GOT3 (cell line): ENCODE results near the gene IRX4.

ENCODE experiments used
- DNase-seq: peaks from one replicate; lab custom pipeline; 2025; ENCODE audit warnings: mixed read lengths; lab: John Stamatoyannopoulos, UW

IRX4 gene

DNA sequence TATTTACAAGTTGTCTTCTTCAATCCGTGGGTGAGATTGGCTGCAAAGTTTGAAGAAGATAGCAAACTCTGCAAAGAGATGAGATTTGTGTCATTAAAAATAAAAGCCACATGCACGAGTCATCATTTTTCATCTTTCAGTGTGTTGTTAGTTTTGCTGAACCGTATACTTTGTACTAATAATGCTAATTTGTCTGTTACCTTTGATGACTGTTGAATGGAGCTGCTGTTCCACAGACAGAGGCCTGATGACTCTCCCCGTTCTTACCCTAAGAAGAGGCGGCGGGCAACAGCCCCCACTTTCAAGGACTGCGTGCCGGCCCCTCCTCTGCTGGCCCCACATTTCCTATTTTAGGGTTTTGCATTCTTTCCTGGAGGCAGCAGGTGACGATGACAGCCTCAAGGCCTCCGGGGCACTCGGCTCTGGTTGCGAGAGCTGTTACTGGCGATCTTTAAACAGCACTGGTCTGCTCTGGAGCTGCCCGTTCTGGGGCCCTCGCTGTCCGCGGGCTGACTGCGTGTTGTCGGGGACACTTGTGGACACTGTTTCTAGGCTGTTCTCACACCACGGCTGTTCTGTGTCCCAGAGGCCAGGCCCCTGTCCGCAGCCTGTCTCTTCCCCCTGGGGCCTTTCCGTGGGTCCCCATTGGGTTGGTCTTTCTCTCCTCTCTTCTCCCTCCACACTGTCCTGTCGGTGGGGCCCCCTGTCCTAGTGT, 46.4 kb downstream of the IRX4 start:
- DNase-seq = no peak

DNA sequence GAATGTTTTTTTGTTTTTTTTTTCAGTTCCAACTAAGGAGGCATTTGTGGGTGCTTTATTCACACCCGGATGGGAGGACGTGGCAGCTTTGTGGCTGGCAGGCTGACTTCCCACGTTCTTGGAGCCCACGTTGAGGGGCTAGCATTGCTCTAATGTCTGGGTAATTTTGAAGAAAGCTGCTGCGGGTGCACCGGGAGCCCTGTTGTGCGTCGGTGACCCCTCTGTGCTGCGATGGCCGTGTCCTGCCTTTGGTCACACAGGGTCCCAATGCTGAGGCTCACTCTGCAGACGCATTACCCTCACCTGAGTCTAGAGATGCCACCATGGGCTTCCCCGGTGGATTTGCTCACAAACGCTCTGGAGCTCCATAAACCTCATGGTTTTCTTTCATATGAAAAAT, 47.3 kb downstream of the IRX4 start:
- no peak for DNase-seq

DNA sequence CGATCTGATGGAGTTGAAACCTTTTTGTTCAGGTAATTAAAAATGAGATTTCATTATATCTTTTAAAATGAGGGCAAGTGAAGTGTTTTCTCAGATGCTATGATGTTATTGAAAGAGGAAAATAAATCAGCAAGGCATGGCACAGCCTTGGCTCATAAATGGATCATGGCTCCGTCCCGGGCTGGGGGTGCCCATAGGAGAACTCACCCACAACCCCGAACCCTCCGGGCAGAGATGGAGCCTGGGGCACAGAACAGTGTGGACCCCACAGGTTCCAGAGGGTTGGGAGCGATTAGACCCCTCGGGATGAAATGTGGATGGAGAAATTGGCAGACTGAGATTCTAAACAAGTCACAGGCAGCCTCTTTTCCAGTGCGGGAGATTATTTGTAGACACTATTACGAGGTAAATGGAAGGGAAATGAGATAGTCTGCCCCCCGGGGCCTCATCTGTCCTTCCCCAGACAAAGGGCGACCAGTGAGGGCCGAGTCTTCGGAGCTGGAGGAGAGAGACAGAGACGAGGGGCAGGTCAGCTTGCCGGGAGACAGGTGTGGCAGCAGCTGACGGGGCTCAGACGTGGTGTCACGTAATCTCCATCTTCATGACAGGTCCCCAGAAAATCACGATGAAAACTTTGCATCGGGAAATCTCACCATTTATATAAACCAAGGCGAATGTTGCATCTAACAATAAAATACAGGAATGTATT, 47.9 kb downstream of the IRX4 start:
- no peak for DNase-seq

DNA sequence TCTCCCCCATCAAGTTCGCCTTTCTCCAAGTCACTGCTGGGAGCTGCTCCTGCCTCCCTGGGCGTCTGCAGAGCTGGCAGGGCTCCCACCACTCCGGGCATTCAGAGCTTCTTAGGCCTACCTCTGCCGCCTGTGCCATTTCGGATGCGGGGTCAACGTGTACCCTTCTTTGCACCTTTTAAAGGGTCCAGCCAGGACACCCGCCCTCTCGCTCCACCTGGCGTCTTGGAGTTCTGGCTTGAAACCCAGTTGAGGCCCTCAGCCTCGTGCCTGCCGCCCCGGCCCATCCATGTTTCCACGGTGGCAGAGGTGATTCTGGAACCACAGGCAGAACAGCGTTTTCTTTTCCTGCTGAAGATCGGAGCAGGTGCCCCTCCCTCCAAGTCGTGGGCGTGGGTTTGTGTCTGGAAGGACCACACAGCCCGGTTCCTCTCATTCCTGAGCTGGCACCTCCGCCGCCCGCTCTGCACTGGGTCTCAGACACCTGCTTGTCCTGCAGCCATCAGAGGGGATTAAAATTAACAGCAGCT, 48.6 kb downstream of the IRX4 start:
- DNase-seq = no peak

DNA sequence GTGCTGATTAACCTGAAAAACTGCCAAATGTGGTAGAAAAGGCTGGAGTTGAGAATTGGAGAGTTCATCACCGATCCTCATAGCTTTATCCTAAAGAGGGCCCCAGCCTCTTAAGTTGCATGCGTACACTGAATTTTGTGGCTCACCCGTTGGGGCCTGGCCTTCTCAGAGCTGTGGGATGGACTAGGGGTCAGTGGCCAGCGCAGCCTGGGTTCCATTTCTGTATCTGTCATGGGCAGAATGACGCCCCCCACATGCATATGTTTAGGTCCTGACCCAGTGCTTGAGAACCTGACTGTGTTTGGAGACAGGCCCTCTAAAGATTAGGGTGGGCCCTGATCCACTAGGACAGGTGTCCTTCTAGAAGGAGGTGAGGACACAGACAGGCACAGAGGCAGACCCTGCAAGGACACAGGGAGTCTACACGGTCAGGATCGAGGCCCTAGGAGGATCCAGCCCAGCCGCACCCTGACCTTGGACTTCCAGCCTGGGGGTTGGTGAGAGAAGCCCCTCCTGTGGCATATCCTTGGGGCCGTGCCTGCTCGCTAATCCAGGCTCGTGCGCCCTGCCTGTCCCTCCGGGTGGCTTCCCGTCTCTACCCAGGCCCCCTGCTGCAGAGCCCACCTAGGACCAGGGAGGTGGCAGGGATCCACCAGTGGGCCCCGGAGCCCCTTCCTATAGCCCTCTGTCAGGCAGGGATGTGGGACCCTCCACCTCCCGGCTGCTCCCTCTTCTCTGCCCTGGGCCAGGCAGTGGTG, 49.3 kb downstream of the IRX4 start:
- no peak for DNase-seq

DNA sequence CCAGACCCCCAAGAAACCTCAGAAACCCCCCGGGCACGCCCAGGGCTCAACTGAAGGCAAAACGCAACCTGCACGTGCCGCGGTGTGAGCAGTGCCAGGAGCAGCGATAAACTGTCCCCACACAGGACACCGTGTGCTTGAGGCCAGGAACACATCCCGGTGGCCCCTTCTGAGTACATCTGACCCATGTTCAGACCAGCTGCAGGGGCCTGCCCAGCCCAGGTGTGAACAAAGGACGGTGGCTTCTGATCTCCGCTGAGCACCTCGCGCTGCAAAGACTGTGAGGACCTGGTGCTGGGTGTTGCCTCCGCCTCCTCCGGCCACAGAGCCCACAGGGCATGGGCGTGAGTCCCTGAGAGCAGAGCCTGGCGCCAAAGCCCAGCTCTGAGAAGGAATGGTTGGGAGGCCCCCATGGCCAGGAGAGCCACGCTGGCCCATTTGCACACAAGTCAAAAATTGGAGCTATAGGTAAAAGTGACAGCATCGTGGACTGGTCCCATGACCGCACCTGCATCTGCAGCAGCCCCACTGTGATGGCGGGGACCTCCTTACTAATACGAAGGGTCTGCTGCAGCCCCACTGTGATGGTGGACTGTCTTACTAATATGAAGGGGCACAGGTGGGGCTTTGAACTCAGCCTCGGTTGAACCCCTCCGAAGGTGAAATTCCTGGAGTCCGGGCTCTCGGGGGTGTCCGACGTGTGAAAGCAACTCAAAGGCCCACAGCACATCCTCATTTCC, 50.0 kb downstream of the IRX4 start:
- no peak for DNase-seq

DNA sequence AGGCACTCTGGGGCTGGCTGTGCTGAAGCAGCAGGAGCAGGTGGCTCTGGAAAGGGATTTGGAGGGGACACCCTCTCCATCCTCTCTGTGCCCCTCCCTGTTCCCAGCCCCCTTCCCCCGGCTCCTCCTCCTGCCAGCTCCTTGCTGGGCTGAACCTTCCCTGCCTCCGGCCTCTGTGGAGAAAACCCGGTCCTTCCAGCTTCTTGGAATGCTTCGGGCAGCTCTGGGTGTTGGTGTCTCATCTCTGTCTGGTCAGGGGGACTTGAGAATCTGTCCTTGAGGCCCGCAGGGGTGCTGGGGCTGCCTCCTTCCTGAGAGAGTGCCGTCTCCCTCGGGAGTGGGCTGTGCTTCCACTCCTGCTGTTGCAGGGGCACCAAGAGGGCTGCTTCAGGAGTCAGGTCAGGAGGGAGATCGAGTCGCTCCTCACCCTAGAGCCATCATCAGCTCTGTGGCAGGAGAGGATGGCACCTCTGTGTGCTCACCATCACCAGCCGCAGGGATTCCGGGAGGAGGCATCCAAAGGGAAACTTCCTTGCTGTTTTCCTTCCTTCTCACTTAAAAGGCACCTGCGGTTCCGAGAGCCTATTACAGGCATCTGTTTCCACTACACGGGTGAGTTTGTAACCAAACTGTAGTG, 50.9 kb downstream of the IRX4 start:
- DNase-seq = no peak

DNA sequence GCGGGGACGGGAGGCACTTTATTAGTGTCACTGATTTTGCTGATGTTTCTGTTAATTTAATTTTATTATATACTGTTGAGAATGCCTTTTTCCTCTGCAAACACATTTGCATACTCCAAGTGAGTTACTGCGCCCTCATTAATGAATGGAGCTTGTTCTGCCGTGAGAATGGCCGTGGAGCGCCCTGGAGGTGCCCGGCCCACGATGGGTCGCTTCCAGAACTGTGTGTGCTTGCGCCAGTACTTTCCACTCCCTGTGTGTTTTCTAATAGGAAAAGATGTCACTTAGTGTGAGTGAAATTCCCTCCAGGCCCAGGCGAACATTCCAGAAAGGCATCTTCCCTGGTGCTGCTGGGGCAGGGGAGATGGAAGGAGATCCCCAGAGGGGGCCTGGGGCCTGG, 51.5 kb downstream of the IRX4 start:
- DNase-seq = no peak

DNA sequence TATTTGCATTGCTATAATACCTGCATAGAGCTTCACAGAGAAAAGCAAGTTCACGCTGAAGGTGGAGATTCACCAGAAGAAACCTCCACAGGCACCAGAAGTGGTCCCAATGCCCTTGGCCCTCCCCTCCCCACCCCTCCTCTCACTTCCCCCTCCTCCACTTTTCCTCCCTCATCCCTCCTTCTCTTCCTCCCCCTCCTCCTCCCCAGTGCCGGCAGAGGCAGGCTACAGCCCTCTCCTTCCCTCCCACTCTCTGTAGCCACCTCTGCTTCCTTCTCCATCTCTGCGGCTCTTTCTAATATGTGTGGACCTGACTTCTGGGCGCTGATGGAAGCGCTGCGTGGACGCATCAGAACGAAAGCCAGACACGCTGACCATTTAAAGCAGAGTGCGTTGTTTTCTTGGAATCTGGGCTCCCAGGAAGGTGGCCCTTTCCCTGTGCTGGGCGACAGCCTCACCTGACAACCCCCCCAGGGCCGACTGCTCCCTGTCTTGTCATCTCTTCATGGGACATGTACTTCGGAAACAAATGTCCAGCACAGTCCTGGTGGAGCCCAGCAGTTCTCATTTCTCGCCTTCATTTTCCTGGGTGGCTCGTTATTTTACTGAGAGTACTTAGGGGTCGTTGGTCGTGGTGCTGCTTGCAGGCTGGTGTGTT, 52.0 kb downstream of the IRX4 start:
- DNase-seq = no peak

DNA sequence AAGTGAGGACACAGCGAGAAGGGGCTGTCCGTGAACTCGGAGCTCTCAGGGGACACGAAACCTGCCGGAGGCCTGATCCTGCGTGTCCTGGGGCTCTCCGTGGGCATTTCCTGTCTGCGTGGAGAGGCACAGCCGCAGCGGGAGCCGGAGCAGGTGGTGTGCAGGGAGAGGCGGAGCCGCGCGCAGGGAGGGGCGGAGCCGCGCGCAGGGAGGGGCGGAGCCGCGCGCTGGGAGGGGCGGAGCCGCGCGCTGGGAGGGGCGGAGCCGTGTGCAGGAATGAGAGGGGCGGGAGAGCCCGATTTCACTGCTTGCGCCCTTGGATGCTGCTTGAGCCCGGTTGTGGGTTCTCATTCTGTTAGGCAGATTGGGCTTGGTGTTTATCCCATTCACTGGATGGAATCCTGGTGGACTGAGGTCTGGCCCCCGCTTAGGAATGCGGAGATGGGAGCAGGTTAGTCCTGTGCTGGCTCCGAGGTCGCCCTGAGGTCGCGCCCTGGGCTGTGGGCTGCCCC, 54.8 kb downstream of the IRX4 start:
- no peak for DNase-seq
